GM23248 (cell line): Measurements from ENCODE around the gene MED12L.

Source experiments
- EZH2 ChIP-seq: fragments of 200-600 bp; sonication (generic); IDR thresholded peaks from 2 replicates; pipeline ENCODE4 v1.6.1; 2018; ENCODE audit warnings: antibody characterized with exemption, mild to moderate bottlenecking; ENCODE audit not compliant: insufficient read depth, poor library complexity, severe bottlenecking
- EZH2phosphoT487 ChIP-seq: fragments of 200-600 bp; sonication (generic); IDR thresholded peaks from 2 replicates; pipeline ENCODE4 v1.6.1; 2018; ENCODE audit warnings: antibody characterized with exemption, moderate library complexity, mild to moderate bottlenecking, low read depth; ENCODE audit not compliant: insufficient read depth

DNA sequence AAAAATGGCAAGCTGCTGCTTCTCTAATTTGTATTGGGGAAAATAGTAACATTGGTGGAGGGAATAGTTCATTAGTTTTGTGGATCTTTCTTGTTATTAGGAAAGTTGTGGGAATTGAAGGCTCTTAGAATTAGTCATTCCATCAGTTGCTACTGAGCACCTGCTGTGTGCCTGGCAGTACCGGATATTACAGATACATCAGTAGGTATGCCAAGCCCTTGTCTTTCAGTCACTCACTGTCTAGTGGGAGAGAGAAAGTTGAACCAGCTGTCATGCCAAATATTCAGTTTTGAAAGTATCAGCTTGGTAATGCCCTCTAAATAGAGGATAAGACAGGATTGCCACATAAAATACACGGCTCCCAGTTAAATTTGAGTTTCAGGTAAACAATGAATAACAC is 342.9 kb downstream of the MED12L start:
- TF ChIP-seq EZH2 (no peak), EZH2phosphoT487 (no peak)
